Suppressor macrophage treated with lipopolysaccharide for 1 hour (primary cell): ENCODE data around the gene EPS8L1.
"Not testable (repeated sequence)": the region's sequence is repeated elsewhere in the genome, so short reads cannot be mapped to it uniquely, and the experiment has no call there.

Experiments
- DNase-seq, 3 donors: peaks; one replicate each; pipeline ENCODE4 v3.0.0-alpha.2; 2020 to 2022

EPS8L1 gene

DNA sequence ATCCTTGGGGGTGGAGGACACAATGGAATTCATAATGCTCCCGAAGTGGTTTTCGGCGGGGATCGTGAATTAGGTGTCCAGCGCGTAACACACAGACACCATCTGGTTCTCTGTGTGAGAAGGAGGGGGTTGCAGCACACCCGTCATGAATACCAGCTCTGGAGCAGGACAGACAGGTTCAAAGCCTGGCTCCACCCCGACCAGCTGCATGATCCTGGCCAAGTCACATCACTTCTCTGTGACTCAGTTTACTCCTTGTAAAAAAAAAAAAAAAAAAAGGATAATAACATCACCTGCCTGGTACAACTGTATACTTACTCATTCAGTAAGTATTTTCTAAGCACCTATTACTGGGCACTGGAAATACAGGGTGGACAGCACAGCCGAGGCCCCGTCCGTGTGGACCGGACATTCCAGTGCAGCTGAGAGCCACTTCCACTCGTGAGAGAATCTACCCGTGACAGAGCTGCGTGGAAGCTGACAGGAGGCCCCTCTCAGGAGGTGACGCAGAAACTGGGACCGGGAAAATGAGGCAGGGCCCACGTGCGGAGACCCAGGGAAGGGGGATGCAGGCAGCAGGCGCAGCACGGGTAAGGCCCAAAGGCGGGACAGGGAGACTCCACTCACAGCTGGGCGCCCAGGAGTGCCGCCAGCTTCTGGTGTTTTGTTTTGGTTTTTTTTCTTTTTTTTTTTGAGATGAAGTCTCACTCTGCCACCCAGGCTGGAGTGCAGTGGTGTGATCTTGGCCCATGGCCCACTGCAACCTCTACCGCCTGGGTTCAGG lies 24.7 kb upstream of the EPS8L1 start:
- DNase-seq: no peak

DNA sequence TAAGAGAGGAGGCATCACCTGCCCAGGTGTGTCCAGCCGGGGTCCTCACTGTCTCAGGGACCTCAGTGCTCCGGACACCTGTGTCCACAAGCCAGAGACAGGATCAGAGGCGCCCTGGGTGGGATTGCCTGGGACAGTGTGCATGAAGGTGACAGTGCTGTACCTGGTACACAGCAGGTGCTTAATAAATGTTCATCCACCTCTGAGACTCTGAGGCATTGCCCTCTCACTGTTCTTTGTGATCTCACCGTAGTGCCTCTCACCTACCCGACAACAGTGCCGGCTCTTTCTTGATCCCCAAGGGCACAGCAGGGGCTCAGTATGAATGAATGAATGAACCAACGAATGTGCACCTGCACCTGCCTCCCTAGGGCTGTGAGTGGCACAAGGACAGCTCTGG lies 21.9 kb upstream of the EPS8L1 start:
- DNase-seq: no peak

DNA sequence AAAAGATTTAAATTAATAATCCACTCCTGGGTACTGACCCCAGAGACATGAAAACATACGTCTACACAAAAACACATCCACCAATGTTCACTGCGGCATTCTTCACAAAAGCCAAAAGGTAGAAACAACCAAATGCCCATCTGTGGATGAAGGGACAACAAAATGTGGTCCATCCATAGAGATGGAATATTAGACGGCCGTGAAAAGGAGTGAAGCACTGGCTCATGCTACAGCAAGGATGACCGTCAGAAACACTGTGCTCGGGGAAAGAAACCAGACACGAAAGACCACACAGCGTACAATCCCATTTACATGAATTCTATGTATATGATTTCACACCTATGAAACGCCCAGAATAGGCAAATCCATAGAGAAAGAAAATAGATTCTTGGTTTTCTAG lies 18.8 kb upstream of the EPS8L1 start:
- no peak for DNase-seq

DNA sequence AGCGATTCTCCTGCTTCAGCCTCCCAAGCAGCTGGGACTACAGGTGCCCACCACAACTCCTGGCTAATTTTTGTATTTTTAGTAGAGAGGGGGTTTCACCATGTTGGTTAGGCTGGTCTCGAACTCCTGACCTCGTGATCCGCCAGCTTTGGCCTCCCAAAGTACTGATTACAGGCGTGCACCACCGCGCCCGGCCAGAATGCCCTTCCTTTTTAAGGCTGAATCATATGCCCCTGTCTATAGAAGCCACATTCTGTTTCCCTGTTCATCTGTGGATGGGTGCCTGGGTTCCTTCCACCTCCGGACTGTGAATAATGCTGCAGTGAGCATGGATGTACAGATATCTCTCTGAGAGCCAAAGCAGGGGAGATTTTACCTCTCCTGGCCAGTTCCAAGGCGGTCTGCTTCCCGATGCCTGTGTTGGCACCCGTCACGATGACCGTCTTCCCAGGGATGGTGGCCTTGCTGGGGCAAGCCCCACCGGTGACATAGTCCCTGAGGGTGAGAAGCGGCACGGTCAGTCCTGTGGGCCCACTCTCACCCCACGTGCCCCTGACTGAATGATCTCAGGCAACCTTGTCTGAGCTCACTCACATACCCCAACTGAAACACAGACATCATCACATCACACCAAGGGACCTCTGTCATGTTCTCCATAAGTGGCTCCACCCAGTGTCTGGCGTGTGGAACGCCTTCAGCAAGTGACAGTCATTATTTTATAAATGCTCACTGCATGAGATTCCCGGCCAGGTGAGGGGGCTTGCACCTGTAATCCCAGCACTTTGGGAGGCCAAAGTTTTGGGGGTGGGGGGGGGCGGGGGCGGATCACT lies 16.7 kb upstream of the EPS8L1 start:
- peak in 1 of 3 donors; percentile 21 for DNase-seq

DNA sequence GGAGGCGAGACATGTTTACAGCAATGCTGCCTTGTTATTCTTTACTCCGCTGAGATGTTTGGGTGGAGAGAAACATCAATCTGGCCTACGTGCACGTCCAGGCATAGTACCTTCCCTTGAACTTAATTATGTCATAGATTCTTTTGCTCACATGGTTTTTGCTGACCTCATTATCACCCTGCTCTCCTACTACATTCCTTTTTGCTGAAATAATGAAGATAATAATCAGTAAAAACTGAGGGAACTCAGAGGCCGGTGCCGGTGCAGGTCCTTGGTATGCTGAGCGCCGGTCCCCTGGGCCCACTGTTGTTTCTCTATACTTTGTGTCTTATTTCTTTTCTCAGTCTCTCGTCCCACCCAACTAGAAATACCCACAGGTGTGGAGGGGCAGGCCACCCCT lies 15.4 kb upstream of the EPS8L1 start:
- not testable (repeated sequence) for DNase-seq

DNA sequence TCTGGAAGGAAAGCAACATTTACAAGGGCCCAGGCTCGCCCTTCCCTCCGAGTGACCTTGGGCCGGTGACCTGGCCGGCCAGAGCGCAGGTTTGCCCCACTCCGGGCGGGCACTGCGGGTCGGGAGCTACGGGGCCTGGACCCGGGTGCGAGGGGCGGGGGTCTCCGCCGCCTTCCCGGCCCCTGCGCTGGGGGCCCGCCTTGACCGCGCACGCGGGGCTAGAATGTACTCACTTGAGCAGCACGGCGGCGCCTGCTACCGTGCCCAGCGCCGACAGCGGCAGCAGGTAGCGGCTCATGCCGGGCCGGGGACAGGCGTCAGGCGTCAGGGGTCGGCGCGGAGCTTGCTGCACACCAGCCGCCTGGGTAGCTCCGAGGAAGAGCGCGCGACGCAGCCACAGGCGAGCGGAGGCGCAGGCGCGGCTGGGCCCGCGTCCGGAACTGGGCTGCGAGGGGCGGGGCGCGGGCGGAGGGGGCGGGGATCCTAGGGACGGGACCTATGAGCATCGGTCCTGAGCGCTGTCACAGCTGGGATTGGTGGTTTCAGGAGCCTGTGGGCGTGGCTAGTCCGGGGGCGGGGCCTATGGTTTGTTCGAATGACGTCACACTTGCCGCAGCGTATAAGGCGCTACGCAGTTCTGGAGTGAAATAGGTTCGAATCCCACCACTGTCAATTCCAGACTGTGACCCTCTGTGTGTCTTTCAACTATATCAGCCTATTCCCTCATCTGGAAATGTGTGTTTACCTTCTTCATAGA lies 12.8 kb upstream of the EPS8L1 start, which contains the start of gene RDH13:
Gene RDH13, minus strand, starts transcription at position 414 of the 757 bp plus-strand sequence. Its CDS starts 116 bp downstream, at position 298.
- peak; percentile 98 to 99 (median 99) for DNase-seq

DNA sequence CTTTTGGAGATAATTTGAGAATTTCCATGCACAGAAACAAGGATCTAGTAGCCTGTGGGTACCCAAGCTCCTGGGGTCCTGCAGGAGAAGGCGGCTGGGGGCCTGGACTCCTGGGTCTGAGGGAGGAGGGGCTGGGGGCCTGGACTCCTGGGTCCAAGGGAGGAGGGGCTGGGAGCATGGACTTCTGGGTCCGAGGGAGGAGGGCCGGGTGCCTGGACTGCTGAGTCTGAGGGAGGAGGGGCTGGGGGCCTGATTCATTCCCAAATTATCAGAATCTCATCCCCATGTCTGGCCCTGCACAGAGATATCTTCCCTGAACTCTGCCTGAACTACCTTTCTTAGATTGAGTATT lies 12.2 kb upstream of the EPS8L1 start:
- peak in 1 of 3 donors; percentile 5 for DNase-seq

- DNase-seq: peak in 1 of 3 donors; percentile 16
Observed at GRCh38 chr19:55065516-55065915, 10.2 kb upstream of the EPS8L1 start.

GRCh38 chr19:55066107-55066709 lies 9.5 kb upstream of the EPS8L1 start:
- DNase-seq: peak in 1 of 3 donors; percentile 15

DNA sequence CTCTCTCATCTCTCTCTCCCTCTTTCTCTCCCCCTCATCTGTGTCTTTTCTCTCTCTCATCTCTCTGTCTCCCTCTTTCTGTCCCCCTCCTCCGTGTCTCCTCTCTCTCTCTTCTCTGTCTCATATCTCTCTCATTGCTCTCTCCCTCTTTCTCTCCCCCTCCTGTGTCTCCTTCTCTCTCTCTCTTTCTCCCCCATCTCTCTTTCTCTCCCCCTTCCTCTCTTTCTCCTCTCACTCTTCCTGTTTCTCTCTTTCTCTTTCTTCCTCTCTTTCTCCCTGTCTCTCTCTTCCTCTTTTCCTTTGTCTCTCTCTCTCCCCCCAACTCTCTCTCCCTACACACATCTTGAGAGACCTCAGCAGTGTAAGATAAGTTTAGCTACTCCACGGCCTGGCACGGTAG lies 7.8 kb upstream of the EPS8L1 start:
- peak in 1 of 3 donors; percentile 11 for DNase-seq

DNA sequence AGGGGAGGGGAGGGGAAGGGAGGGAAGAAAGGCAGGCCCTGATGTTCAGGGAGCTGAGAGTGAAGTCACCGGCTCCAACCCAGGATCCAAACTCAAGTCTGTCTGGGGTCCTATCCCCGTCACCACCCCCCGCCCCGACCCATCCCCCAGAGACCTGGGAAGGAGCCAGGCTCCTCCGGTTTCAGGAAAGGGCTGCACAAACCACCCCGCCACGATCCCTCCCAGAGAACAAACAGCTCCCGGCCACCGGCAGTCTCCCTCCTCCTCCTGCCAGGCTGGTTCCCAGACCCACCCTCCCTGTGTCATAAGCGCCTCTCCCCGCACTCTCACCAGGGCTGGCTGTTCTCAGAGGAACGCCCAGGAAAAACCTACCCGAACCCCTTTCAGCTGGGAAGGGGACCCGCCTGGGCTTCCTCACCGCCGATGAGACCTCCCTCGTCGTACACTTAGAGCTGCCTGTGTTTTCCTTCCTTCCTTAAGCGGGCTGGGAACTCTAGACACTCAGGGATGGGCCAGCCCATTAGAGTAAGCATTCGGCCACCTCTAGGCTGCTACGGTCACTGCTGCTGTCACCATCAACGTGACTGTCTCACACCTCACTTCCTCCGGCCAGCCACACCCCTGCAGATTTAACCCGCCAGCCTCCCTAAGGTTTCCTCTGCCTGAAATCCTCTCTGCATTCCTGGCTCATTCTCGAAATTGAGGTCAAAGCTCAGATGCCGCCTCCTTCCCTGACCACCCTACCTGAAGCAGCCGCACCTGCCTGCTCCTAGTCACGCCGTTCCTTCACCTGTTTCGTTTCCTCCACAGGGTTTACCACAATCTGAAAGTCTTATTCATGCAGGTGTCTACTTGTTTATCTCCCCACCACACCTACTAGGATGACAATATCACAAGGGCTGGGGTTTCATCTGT lies 6.5 kb upstream of the EPS8L1 start:
- DNase-seq: peak in 1 of 3 donors; percentile 24

DNA sequence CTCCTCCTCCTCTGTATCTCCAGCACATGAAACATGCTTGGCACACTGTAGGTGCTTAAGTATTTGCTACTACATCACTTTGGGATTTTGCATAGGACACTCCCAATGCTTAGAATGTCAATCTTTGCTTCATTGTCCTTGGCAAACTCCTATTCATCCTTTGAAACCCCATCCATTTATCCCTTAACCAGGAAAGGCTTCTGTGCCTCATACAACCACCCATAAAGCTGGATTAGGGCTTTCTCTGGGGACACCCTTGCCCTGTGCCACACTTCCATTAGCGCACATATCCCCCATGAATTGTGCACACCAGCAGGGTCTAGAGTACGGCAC lies 5.8 kb upstream of the EPS8L1 start:
- no peak for DNase-seq

GRCh38 chr19:55070466-55071128 lies 5.1 kb upstream of the EPS8L1 start:
- no peak for DNase-seq

- DNase-seq: peak; percentile 54 to 56 (median 55)
Observed at GRCh38 chr19:55071129-55071502, 4.6 kb upstream of the EPS8L1 start.

- DNase-seq: no peak
Observed at GRCh38 chr19:55071913-55072312, 3.8 kb upstream of the EPS8L1 start.

DNA sequence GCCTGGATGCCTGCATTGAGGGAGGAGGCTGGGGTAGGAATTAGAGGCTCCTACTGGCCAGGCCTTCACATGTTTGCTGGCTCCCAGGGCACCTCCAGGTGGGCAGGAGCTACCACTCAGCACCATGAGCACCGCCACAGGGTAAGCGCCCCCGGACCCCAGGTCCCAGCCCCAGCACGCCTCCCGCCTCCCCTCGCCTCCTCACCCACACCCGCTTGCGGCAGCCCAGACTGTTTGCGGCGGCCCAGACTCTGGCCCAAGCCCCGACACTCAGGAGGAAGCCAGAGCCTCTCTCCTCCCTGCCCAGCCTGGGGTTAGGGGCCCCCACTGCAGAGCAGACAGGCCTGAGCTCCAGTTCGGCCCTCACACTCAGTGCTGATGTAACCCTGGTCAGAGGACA lies 652 bp downstream of the EPS8L1 start:
- DNase-seq: no peak

DNA sequence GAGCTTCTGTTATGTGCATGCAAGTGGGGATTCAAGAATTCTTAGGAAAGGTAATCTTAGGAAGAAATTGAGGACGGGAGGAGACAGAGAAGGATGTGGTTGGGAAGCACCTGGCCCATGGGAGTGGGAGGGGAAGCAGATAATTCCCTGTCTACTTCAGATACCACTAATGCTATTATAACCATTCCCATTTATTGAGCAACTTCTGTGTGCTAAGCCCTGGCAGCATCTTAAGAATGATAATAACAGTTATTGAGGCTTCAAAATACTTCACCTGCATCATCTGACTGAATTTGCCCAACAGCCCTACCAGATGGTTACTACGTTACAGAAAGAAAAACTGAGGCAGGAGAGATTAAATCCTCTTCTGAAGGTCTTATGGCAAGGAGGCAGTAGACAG lies 1.4 kb downstream of the EPS8L1 start:
- no peak for DNase-seq

GRCh38 chr19:55078996-55079395 lies 3.3 kb downstream of the EPS8L1 start:
- DNase-seq: no peak

- DNase-seq: no peak
Observed at GRCh38 chr19:55079400-55080038, 3.9 kb downstream of the EPS8L1 start.

GRCh38 chr19:55080121-55080967 lies 4.7 kb downstream of the EPS8L1 start:
- DNase-seq: peak; percentile 81 to 91 (median 85)
